Effector memory CD8-positive, alpha-beta T cell (primary cell): ENCODE results near the gene TRIM15.
"Not testable (repeated sequence)": the region's sequence is repeated elsewhere in the genome, so short reads cannot be mapped to it uniquely, and the experiment has no call there.

ENCODE experiments used
- ATAC-seq: fragments of 150-1000 bp; cut with Tn5 transposase; replicated peaks from 2 replicates; pipeline ENCODE4 v1.10.0; 2021; ENCODE audit warnings: mild to moderate bottlenecking, moderate library complexity
- DNase-seq, 3 experiments: peaks; one replicate each; pipeline ENCODE4 v3.0.0; 2021
- H3K27ac Mint-ChIP-seq, 2 donors: one replicate each; pipeline ENCODE4 v1.8.0; 2022; ENCODE audit warnings: mild to moderate bottlenecking in 2 of 2, mixed read lengths in 2 of 2, moderate library complexity in 2 of 2
- H3K27me3 Mint-ChIP-seq, 2 donors: one replicate each; pipeline ENCODE4 v1.8.0; 2022; ENCODE audit warnings: mixed read lengths in 2 of 2
- H3K36me3 Mint-ChIP-seq: one replicate; pipeline ENCODE4 v1.8.0; 2022; ENCODE audit warnings: mild to moderate bottlenecking, moderate library complexity, mixed read lengths; ENCODE audit not compliant: insufficient read depth
- H3K4me1 Mint-ChIP-seq, 2 donors: one replicate each; pipeline ENCODE4 v1.8.0; 2022; ENCODE audit warnings: low read depth in 2 of 2, mixed read lengths in 2 of 2
- H3K4me3 Mint-ChIP-seq, 2 donors: one replicate each; pipeline ENCODE4 v1.8.0; 2022; ENCODE audit warnings: mild to moderate bottlenecking in 2 of 2, mixed read lengths in 2 of 2, moderate library complexity in 2 of 2
- H3K9me3 Mint-ChIP-seq, 2 donors: one replicate each; pipeline ENCODE4 v1.8.0; 2022; ENCODE audit warnings: mixed read lengths in 2 of 2
- total RNA-seq, 9 experiments: gene quantifications; one replicate each; lab custom pipeline; 2026; lab: John Stamatoyannopoulos, UW

The TRIM15 gene
- total RNA-seq = 0 to 0.06 (median 0) reads per million in 9 experiments

GRCh38 chr6:30163090-30163917 lies at the start of gene TRIM15:
TSS of gene TRIM15 (plus strand) at chr6:30163546. CDS start at chr6:30163685, 139 bp downstream.
- no peak for DNase-seq
- H3K4me3 Mint-ChIP-seq = peak within 1 kb of the TSS in 1 of 2 donors; percentile 6
- no peak within 1 kb of the TSS for H3K27ac Mint-ChIP-seq
- peaks cover 47 to 88% of the 10 kb centered on the region in 2 donors for H3K27me3 Mint-ChIP-seq
- peaks cover 0 to 10% of the 10 kb centered on the region in 2 donors for H3K4me1 Mint-ChIP-seq
- no peaks in the 10 kb centered on the region for H3K36me3 Mint-ChIP-seq
- no peaks in the 10 kb centered on the region for H3K9me3 Mint-ChIP-seq
- ATAC-seq = peak; percentile 36

GRCh38 chr6:30113841-30114240 lies 49.5 kb upstream of the TRIM15 start:
- Mint-ChIP-seq H3K27me3 (peaks cover 66 to 71% of the 10 kb centered on the region in 2 donors), H3K27ac (no peak overlapping the region), H3K4me3 (no peak overlapping the region), H3K36me3 (peaks cover 3% of the 10 kb centered on the region), H3K4me1 (no peaks in the 10 kb centered on the region), H3K9me3 (no peaks in the 10 kb centered on the region)
- DNase-seq = no peak
- ATAC-seq = no peak

DNA sequence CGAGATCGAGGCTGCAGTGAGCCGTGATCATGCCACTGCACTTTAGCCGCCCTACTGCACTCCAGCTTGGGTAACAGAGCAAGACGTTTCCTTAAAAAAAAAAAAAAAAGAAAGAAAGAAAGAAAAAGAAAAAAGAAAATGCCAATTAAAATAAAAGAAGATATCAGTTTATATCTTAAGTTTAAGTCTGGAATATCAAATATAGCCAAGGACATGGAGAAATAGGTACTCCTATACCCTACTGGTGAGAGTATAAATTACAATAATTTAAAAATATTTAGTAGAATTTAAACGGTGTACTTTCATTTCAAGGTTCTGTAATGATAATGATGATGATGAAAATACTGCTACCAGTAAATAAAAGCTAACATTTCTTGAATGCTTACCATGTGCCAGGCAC lies 46.6 kb upstream of the TRIM15 start:
- Mint-ChIP-seq H3K36me3 (peaks cover 5% of the 10 kb centered on the region), H3K27ac (no peak overlapping the region), H3K9me3 (no peaks in the 10 kb centered on the region), H3K4me3 (no peak overlapping the region), H3K4me1 (no peaks in the 10 kb centered on the region), H3K27me3 (peaks cover 70 to 71% of the 10 kb centered on the region in 2 donors)
- DNase-seq (no peak), ATAC-seq (no peak)

DNA sequence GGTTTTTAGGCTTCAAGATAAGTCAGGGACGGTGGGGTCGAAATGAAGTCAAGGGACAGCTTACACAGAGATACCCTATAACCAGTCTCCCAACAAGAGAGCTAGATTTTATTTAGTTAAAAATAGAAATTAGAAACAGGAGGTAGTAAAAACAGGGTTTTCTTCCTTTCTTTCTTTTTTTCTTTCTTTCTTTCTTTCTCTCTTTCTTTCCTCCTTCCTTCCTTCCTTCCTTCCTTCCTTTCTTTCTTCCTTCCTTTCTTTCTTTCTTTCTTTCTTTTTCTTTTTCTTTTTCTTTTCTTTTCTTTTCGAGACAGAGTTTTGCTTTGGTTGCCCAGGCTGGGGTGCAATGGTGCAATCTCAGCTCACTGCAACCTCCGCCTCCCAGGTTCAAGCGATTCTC lies 44.7 kb upstream of the TRIM15 start:
- H3K9me3 Mint-ChIP-seq, H3K4me3 Mint-ChIP-seq, H3K36me3 Mint-ChIP-seq, ATAC-seq, DNase-seq, H3K27ac Mint-ChIP-seq, H3K4me1 Mint-ChIP-seq: not testable (repeated sequence)
- H3K27me3 Mint-ChIP-seq = peaks cover 66 to 76% of the 10 kb centered on the region in 2 donors

DNA sequence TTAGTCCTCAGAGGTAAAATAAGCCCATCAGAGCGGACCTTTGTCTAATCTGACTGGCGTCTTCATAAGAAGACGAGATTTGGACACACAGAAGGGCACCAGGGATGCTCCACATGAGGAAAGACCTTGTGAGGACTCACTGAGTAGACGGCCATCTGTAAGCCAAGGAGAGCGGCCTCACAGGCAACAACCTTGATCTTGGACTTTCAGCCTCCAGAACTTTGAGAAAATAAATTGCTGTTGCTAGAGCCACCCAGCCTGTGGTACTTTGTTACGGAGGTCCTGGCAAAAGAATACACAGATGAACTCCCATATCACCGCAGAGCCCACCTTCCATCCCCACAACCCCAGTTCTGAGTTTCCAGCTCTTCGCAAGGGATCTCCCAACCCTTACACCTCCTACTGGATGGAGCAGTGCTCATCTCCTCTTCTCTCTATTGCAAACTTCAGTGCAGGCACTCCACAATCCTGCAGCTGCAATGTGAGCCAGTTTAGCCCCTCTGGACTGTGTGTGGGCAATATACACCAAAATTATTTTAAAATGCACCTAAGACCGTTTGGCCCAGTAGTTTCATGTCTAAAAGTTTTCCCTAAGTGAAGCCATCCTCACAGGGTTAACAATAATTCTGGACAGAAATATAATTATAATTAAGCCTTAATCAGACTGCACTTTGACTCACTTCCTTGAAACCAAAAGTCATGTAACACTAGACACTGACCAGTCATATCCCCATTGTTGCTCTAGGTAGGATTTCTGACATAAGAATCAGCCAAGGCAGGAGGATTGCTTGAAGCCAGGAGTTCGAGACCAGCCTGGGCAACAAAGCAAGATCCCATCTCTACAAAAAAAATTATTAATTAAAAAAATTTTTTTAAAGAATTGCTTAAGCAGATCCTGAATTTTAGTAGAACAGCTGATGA lies 41.6 kb upstream of the TRIM15 start:
- H3K27me3 Mint-ChIP-seq = peaks cover 70 to 86% of the 10 kb centered on the region in 2 donors
- ATAC-seq = no peak

DNA sequence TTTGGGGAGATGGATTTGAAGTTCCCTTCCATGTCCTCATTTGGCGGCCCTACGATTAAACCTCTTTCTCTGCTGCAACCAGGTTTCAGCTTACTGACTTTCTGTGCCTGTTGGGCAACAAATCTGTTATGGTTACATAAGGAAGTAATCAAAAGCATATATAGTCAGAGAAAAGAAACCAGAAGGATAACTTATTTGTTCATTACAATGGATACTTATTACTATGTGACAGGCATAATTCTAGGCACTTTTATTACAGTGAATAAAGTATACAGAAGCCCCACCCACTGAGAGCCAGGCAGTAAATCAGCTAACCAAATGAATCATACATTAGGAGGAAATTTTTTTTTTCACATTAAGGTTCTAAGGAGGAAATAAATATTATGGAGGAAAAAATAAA lies 40.8 kb upstream of the TRIM15 start:
- Mint-ChIP-seq H3K36me3 (peaks cover 5% of the 10 kb centered on the region), H3K4me1 (peaks cover 0 to 1% of the 10 kb centered on the region in 2 donors), H3K9me3 (no peaks in the 10 kb centered on the region), H3K27me3 (peaks cover 74 to 92% of the 10 kb centered on the region in 2 donors), H3K4me3 (no peak overlapping the region), H3K27ac (no peak overlapping the region)
- DNase-seq (no peak), ATAC-seq (no peak)

More for the DNA sequence above, 41.6 kb upstream of the TRIM15 start:
- Mint-ChIP-seq H3K4me3 (no peak overlapping the region), H3K27ac (no peak overlapping the region), H3K36me3 (peaks cover 5% of the 10 kb centered on the region), H3K9me3 (no peaks in the 10 kb centered on the region), H3K4me1 (no peaks in the 10 kb centered on the region)
- no peak for DNase-seq

DNA sequence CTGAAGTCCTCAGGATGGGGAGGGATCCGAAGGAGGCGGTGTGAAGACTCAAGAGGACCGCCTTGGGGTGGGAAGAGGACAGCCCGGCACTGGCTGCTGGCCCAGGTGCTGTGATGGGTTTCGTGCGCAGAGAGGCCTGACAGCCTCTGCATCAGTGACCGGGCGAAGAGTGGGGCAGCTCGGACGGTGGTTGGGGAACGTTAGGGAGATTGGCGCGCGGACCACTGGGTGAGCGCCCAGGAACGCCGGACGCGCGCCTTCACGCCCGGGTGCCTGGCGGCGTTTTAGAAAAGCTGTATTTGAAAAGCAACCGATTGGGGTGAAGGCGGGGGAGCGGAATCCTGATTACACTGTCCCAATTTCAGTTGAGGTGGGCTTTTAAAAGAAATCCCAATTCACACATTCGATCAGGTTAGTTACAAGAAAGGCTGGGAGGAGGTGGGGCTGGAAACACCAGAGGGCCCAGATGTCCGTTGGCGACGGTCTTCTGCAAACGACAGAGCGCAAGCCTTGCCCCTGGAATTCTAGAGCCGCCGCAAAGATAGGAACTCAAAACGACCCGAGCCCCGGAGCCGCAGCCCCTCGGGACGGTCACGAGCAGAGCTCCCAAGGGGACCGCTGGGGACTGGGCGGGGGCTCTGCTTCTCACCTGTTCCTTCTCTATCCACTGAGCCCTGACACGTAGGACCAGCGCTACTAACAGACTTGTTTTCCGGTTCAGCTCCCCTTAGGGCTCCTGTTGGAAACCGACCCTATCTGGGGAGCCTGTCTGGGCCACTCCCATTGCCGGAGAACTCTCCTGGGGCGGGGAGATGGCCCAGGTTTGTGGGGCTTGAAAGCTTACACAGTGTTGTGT lies 35.9 kb upstream of the TRIM15 start:
- ATAC-seq (no peak), DNase-seq (no peak)
- Mint-ChIP-seq H3K9me3 (no peaks in the 10 kb centered on the region), H3K4me1 (peaks cover 8 to 9% of the 10 kb centered on the region in 2 donors), H3K27ac (no peak overlapping the region), H3K27me3 (peaks cover 83 to 99% of the 10 kb centered on the region in 2 donors), H3K36me3 (peaks cover 3% of the 10 kb centered on the region), H3K4me3 (no peak overlapping the region)

GRCh38 chr6:30129265-30130178 lies 33.8 kb upstream of the TRIM15 start:
- no peak overlapping the region for H3K4me3 Mint-ChIP-seq
- no peak overlapping the region for H3K27ac Mint-ChIP-seq
- peaks cover 78 to 90% of the 10 kb centered on the region in 2 donors for H3K27me3 Mint-ChIP-seq
- H3K36me3 Mint-ChIP-seq = peaks cover 3% of the 10 kb centered on the region
- H3K4me1 Mint-ChIP-seq = peaks cover 8 to 9% of the 10 kb centered on the region in 2 donors
- ATAC-seq (no peak), DNase-seq (no peak)
- H3K9me3 Mint-ChIP-seq = no peaks in the 10 kb centered on the region

DNA sequence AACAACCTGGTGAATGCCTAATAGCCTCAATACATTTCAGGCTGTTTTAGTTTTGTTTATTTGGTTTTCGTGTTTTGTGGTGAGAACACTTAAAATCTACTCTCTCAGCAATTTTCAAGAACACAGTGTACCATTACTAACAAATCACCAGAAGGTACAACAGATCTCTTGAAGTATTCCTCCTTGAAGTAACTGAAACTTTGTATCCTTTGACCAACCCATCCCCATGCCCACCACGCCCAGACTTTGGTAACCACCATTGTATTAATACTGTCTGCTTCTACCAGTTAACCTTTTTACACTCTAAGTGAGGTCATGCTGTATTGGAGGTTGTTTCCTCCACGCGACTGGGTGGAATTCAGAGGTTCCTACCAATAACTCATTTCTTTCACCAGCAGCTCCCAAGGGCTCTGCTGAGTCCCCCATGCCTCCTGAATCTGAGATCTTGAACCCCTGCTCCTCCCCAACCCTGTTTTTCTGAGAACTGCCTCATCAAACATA lies 33.1 kb upstream of the TRIM15 start:
- ATAC-seq (no peak), DNase-seq (no peak)
- no peaks in the 10 kb centered on the region for H3K9me3 Mint-ChIP-seq
- H3K27me3 Mint-ChIP-seq = peaks cover 74 to 87% of the 10 kb centered on the region in 2 donors
- peaks cover 8 to 9% of the 10 kb centered on the region in 2 donors for H3K4me1 Mint-ChIP-seq
- no peak overlapping the region for H3K4me3 Mint-ChIP-seq
- H3K36me3 Mint-ChIP-seq = peaks cover 3% of the 10 kb centered on the region
- no peak overlapping the region for H3K27ac Mint-ChIP-seq

- ATAC-seq (peak; percentile 98), DNase-seq (peak; percentile 63 to 67 (median 66))
- Mint-ChIP-seq H3K27me3 (peaks cover 65 to 85% of the 10 kb centered on the region in 2 donors), H3K27ac (no peak overlapping the region), H3K36me3 (peaks cover 3% of the 10 kb centered on the region), H3K4me3 (peak overlapping the region in 1 of 2 donors; percentile 42), H3K9me3 (no peaks in the 10 kb centered on the region), H3K4me1 (peaks cover 8 to 9% of the 10 kb centered on the region in 2 donors)
These were observed 32.2 kb upstream of the TRIM15 start for GRCh38 chr6:30130887-30131862.

- H3K4me3 Mint-ChIP-seq = no peak overlapping the region
- peaks cover 3% of the 10 kb centered on the region for H3K36me3 Mint-ChIP-seq
- H3K4me1 Mint-ChIP-seq = peaks cover 8 to 9% of the 10 kb centered on the region in 2 donors
- no peaks in the 10 kb centered on the region for H3K9me3 Mint-ChIP-seq
- no peak for ATAC-seq
- peaks cover 56 to 80% of the 10 kb centered on the region in 2 donors for H3K27me3 Mint-ChIP-seq
- no peak overlapping the region for H3K27ac Mint-ChIP-seq
- DNase-seq = no peak
These were observed 31.3 kb upstream of the TRIM15 start for GRCh38 chr6:30131947-30132497.
